Ishikawa (cell line): ENCODE results near the gene BAAT.

Experiments used
- CREB1 ChIP-seq: IDR thresholded peaks from 2 replicates; pipeline ENCODE4 v1.6.1; 2012; ENCODE audit warnings: low read depth
- EGR1 ChIP-seq: IDR thresholded peaks from 2 replicates; pipeline ENCODE4 v1.6.1; 2012
- EP300 ChIP-seq: IDR thresholded peaks from 2 replicates; pipeline ENCODE4 v1.6.1; 2012; ENCODE audit warnings: borderline replicate concordance
- NFIC ChIP-seq: IDR thresholded peaks from 2 replicates; pipeline ENCODE4 v1.6.1; 2012
- RAD21 ChIP-seq: IDR thresholded peaks from 2 replicates; pipeline ENCODE4 v1.6.1; 2012; ENCODE audit warnings: low read depth
- REST ChIP-seq: IDR thresholded peaks from 2 replicates; pipeline ENCODE4 v1.6.1; 2012; ENCODE audit warnings: low read depth, mild to moderate bottlenecking
- TAF1 ChIP-seq: IDR thresholded peaks from 2 replicates; pipeline ENCODE4 v1.6.1; 2012; ENCODE audit warnings: low read depth, mild to moderate bottlenecking
- YY1 ChIP-seq: IDR thresholded peaks from 2 replicates; pipeline ENCODE4 v1.6.1; 2012; ENCODE audit warnings: low read depth
- ZBTB7A ChIP-seq: IDR thresholded peaks from 2 replicates; pipeline ENCODE4 v1.6.1; 2012; ENCODE audit warnings: low read depth

- TF ChIP-seq ZBTB7A (no peak), EGR1 (no peak), REST (no peak), EP300 (no peak), NFIC (no peak), RAD21 (no peak), YY1 (no peak), CREB1 (no peak), TAF1 (no peak)
Observed at GRCh38 chr9:101365181-101365580, 19.6 kb downstream of the BAAT start.
